Amniotic stem cell (primary cell): ENCODE data around the gene TUBG2.

Source experiments
- DNase-seq: peaks from one replicate; lab custom pipeline; 2025; lab: John Stamatoyannopoulos, UW

TUBG2 gene

DNA sequence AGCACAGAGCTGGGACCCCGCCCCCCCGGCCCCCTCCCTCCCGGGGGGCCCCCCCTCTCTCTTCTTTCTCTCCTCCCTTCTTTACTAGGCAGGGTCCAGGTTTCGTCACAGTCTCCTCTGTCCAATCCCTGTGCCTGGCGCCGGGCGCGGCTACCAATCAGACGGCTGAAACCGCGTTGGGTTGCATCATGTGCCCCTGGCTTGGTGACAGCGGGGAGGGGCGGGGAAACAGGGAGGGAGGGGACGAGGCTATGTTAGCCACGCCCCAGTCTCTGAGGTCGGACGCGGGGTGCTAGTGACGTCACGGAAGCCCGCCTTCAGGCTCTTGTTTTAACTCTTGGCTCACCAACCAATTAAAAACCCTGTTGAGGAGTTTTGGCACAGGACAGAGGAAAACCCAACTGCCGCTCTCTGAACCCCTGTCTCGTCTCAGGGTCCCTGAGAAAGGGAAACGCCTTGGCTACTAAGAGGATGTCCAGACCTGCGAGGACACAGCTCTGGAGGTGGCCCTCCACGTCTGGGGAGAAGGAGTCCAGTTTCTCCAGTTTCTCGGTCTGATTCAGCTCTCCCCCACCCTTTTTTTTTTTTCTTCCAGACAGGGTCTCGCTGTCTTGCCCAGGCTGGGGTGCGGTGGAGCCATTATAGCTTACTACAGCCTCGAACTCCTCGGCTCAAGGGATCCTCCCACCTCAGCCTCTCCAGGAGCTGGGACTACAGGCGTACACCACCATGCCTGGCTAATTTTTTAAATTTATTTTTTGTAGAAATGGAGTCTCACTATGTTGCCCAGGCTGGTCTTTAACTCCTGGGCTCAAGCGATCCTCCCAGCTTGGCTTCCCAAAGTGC, 18.2 kb downstream of the TUBG2 start:
- DNase-seq, result peak; percentile 98

DNA sequence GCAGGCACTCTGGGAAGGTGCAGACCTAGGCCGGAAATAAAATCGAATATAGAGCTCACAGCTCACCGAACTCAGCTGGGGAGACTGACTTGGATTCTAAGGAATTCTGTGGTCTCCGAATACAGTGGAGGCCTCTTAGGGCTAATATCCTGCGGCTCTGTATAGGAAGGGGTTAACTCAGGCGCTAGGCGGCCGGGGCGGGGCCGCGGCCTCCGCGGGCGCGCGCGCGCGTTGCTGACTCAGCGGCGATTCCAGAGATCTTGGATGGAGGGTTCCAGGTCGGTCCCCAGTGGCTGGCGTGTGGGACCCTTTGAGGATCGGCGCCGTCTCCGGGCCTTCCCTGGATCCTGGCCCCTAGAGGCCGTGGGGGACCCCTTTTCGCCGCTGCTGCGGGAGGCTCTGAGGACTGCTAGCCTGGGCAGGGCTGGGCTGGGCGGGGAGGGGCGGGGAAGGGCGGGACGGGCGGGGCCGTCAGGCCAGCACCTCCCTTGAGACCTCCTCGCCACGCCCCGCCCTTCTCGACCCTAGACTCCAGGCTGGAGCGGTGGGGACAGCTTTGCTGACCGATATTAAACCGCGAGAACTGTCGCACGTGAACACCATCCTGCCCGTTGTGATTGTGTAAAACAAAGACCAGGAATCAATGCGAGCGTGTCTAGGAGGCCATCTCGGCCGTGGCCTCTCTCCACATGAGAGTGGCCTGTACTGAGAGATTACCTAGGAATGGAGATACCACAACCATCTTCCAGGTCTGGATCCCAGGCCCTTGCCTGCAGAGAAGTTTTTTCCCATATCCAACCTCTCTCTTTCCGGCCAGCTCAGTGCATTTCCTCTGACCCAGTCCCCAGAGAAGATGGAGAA, 19.1 kb downstream of the TUBG2 start:
- DNase-seq, result peak; percentile 70

DNA sequence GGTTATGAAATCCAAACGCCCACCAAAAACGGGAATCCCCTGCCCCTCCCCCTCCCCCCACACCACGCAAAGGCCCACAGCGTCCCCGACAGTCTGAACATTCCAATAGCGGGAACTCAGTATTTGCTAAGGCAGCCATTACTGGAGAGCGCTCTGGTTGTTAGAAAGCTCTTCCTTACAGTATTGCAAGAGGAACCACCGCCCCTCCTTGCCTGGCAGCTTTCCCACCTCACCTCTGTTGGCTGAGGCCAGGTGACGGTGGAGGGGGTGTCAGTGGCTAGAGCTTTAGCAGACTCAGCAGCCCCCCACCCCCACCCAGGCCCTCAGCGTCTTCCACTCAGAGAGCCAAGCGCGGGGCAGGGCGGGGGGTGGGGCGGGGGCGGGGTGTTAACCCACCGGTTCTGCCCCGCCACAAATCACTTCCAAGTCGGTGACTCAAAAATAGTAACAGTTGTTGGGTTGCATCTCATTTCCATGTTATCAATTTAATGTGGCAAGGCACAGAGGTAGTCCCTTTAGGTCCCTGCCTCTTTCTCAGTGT, 19.9 kb downstream of the TUBG2 start:
- no peak for DNase-seq

DNA sequence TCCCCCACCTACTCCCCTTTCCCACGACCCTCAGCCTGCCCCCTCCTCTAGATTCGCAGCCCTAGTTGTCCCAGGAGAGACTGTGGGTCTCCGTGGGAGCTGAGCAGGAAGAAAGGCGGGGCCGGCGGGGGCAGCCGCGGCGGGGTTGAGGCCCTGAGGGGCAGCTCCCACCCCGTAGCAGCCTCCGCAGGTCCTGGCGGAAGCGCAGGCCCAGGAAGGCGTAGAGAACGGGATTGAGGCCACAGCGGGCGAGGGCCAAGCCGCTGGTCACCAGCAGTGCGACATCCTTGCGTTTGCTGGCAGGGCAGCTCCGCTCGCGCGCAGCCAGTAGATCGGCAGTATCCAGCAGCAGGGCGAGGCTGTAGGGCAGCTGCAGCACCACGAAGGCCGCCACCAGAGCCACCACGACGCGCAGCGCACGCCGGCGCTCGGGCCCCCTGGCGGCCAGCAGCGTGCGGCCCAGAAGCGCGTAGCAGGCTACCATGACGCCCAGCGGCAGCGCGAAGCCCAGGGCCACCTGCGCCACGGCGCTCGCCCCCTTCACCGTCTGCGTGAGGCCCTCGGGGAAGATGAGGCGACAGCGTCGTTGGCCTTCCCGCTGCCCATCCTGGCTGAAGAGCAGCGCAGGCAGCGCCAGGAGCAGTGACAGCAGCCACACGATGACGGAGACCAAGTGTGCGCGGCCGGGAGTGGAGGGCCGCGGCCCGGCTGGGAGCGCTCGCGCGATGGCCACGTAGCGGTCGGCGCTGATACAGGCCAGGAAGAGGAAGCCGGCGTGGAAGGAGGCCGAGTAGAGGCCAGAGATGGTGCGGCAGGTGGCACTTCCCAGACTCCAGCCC, 20.6 kb downstream of the TUBG2 start:
- peak; percentile 49 for DNase-seq

DNA sequence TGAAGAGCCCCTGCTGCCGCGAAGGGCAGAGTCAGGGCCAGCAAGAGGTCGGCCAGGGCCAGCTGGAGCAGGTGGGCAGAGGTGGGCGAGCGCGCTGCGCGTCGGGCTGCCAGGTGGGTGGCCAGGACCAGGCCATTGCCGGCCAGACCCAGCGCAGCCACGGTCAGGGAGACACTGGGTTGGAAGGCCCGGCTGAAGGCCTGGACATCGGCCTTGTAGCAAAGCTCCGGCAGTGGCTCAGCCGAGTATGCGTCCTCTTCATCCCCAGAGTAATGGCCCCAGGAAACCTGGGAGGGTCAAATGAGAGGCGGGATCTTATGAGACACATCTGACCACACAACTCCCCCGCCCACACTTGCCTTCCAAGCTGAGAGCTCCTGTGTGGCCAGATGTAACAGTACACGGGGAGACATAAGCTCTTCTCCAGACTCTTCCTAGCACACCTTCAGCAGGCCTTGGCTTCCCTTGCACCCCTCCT, 21.3 kb downstream of the TUBG2 start:
- no peak for DNase-seq

DNA sequence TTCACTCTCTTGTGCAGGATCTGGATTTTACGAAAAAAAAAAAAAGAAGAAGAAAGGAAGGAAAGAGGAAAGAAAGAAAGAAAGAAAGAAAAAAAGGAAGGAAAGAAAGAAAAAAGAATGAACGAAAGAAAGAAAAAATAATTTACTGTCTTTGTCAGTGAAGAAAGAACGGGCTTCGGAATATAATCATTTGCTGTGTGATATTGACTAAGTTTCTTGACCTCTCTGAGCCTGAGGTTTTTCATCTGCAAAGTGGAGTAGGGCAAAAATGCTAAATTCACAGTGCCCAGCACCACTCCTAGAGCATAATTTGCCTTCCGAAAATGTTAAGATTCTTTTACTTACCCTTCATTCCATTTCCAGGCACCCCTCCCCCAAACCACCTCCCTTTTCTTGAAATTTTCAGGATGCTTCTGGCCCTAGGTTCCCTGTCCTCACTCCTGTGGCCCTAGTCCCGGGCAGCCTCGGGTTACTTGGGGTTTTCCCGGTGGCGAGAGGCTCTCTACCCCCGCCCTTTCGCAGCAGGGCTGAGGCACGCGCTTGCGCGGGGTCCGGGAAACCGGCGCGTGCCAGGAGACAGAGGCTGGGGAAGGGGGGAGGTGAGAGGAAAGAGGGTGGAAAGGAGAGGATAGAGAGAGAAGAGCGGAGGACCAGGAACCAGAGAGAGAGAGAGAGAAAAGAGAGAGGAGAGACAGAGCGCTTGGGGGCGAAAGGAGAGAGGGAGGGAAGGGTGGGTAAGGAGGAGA, 23.1 kb downstream of the TUBG2 start, which contains the start of gene CNTNAP1:
Gene CNTNAP1, plus strand, starts transcription at position 556 of the 746 bp plus-strand sequence. CDS start 299 bp downstream, outside the sequence.
- peak; percentile 70 for DNase-seq

DNA sequence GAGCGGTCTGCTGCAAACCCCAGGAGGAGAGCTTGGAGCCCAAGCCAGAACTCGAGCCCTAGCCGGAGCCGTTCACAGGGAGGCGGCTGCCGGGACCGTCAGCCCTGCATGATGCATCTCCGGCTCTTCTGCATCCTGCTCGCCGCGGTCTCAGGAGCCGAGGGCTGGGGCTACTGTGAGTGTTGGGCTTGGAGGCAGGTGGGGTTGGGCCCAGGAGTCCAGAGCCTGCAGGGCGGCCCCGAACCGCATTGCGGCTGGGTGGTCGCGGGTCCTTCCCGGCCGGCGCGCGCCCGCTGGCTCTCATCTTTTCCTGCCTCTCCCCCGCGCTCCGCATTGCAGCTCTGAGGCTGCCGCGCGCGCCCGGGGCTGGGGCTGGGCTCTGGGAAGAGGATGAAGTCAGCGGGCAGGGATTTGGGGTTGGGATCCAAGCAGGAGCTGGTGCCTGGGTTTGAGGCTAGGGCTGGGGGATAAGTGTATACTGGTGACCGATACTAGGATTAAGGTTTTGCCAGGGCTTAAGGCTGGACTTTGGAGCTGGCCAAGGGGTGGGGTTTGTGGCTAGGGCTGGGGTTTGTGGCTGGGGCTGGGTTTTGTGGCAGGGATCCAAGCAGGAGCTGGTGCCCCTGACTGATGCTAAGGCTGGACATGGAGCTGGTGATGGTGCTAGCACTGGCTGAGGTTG, 23.8 kb downstream of the TUBG2 start:
- peak; percentile 37 for DNase-seq

DNA sequence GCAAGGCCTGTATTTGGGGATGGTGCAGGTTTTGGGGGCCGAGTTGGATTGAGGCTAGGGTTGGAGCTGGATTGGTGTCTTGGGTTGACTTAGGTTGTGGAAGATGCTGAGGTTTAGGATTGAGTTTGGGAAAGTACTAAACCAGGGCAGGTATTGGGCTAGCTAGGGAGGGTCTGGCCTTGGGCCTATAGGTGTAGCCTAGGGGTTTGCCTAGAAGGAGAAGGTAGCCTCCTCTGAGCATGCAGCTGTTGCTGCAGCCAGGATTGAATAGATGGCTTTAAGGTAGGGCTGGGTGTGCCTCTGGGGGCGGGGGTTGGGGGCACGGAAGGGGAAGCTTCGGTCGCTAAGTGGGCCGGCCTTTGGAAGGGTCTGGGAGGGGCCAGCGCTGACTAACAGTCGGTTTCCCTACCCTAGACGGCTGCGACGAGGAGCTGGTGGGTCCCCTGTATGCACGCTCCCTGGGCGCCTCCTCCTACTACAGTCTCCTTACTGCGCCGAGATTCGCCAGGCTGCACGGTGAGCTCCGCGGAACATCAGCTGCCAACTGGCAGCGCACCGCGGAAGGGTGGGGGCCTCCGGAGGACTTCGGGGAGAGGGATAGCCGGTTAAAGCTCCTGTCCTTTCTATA, 24.4 kb downstream of the TUBG2 start:
- no peak for DNase-seq

DNA sequence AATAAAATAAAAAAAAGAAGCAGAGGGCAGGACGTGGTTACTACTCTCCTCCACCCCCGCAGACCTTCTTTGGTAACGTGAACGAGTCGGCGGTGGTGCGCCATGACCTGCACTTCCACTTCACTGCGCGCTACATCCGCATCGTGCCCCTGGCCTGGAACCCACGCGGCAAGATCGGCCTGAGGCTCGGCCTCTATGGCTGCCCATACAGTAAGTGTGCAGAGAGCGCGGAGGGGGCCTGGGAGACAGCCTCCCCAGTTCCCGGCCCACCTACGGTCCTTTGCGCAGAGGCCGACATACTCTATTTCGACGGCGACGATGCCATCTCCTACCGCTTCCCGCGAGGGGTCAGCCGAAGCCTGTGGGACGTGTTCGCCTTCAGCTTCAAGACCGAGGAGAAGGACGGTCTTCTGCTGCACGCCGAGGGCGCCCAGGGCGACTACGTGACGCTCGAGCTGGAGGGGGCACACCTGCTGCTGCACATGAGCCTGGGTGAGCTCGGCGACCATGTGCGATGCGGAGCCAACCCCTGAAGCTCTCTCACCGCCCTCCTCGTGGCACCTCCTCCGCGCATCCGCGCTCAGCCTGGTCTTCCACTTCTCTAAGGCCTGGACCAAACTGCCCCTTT, 26.0 kb downstream of the TUBG2 start:
- no peak for DNase-seq

DNA sequence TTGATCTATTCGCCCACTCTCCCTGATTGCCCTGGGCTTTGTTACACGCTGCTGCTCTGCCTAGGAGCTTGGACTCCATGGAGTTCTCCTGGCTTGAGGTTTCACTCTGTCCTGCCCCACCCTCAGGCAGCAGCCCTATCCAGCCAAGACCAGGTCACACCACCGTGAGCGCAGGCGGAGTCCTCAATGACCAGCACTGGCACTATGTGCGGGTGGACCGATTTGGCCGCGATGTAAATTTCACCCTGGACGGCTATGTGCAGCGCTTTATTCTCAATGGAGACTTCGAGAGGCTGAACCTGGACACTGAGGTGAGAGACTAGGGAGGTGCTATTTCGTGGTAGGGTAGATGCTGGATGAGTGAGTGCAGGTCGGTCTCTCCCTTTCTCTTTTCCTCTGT, 26.7 kb downstream of the TUBG2 start:
- no peak for DNase-seq

DNA sequence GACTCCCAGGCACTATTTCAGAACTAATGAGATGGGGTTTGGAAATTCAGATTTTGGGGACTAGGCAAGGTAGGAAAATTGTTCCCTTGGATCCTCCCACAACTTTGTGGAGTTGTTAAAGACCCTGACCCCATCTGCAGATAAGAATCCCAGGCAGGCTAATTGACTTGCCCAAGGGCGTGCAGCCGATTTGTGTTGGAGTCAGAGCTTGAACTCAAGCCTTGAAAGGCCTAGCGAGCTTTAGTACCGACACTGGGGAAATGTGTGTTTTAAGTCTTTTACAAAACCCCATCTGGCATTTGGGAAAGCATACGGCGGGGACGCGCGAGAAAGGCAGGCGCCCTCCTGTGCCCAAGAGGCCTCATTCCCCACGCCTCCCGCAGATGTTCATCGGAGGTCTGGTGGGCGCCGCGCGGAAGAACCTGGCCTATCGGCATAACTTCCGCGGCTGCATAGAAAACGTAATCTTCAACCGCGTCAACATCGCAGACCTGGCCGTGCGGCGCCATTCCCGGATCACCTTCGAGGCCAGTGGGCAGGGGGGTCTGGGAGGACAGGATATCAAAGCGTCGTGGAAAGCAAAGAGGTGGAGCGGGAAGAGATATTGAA, 27.5 kb downstream of the TUBG2 start:
- no peak for DNase-seq

DNA sequence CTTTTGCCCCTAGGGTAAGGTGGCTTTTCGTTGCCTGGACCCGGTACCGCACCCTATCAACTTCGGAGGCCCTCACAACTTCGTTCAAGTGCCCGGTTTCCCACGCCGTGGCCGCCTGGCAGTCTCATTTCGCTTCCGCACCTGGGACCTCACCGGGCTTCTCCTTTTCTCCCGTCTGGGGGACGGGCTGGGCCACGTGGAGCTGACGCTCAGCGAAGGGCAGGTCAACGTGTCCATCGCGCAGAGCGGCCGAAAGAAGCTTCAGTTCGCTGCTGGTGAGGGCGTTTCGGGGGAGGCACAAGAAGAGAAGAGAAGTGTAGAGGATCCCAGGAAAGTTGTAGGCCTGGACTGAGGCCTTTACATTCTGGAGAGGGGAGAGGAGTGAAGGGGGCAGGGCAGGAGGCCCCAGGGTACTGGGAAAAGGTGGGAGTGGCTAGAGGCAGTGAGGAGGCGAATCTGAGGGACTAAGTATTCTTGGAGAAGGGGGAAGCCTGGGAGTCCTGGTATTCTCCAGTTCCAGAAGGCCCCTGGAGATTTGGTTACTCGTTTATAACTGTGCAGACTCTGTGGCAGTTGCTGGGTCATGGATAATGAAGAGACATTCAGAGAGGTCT, 28.7 kb downstream of the TUBG2 start:
- no peak for DNase-seq

DNA sequence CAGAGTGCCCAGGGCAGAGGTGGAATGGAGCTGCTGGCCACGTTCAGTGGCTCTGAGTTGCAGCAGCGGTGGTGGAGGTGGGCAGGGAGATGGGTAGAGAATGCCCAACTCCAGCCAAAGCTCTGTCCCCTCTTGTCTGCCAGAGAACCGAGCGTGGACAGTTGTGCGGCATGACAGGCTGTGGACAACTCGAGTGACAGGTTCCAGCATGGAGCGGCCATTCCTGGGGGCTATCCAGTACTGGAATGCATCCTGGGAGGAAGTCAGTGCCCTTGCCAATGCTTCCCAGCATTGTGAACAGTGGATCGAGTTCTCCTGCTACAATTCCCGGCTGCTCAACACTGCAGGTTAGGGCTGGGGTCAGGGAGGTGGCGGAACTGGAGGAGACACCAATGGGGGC, 31.5 kb downstream of the TUBG2 start:
- DNase-seq, result no peak

DNA sequence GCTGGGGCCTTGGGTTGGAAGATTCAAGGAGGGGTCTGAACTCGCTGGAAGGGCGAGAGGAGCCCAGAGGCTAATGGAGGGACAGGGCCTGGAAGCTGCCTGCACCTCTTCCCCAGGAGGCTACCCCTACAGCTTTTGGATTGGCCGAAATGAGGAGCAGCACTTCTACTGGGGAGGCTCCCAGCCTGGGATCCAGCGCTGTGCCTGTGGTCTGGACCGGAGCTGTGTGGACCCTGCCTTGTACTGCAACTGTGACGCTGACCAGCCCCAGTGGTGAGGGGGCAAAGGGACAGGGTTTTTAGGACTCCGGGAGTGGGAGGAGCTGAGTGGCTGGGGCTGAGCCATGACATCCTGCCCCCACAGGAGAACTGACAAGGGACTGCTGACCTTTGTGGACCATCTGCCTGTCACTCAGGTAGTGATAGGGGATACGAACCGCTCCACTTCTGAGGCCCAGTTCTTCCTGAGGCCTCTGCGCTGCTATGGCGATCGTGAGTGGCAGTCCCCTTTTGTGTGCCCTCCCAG, 32.0 kb downstream of the TUBG2 start:
- no peak for DNase-seq

DNA sequence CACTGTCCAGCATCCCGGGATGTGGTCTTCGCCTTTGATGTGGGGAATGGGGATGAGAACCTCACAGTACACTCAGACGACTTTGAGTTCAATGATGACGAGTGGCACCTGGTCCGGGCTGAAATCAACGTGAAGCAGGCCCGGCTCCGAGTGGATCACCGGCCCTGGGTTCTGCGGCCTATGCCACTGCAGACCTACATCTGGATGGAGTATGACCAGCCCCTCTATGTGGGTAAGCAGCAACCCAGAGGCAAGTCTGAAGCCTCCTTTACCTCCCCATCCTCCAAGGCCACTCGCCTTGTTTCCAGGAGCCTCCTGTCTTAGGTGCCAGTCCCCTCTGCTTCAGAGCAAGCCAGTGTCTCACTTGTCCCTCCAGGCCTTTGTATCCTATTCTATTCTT, 33.4 kb downstream of the TUBG2 start:
- DNase-seq, result no peak

DNA sequence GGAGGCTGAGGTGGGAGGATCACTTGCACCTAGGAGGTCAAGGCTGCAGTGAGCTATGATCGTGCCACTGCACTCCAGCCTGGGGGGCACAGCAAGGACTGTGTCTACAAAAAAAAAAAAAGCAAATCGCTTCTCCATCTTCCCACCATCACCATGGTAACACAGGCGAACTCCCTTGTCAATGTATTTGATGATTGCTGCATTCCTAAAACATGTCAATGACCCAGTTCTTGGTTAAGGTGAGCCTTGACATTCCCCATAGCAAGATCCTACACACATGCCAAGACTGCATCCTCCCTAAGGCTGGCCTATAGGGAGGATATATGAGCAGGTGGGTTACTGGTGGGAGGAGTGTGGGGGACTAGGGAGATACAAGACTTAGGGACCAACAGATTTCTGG, 35.4 kb downstream of the TUBG2 start:
- DNase-seq, result no peak

DNA sequence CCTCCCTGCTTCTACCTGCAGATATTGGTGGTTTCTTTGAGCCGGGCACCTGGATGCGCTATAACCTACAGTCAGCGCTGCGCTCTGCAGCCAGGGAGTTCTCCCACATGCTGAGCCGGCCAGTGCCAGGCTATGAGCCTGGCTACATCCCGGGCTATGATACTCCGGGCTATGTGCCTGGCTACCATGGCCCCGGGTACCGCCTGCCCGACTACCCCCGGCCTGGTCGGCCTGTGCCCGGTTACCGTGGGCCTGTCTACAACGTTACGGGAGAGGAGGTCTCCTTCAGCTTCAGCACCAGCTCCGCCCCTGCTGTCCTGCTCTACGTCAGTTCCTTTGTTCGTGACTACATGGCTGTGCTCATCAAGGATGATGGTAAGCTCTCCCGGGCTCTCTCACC, 36.4 kb downstream of the TUBG2 start:
- no peak for DNase-seq

DNA sequence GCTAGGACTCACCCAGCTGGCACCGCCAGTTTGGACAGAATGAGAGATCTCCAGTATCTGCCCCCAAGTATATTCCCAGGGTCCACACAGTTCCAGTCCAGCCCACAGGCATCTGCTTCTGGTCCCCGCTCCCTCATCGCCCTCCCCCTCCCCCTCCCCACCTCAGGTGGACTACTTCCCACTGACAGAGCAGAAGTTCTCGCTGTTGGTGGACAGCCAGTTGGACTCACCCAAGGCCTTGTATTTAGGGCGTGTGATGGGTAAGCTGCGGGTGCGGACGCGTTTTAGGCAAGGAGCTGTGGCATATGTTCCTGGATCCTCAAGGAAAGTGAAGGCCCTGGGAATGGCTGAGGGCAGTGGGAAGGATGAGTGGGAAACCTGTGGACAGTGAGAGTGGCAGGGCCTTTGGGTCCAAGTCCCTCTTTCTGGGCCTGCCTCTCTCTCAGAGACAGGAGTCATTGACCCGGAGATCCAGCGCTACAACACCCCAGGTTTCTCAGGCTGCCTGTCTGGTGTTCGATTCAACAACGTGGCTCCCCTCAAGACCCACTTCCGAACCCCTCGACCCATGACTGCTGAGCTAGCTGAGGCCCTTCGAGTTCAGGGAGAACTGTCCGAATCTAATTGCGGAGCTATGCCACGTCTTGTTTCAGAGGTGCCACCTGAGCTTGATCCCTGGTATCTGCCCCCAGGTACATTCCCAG, 38.2 kb downstream of the TUBG2 start:
- DNase-seq, result no peak
